ENCODE results near the gene PMEL. TPM values are rescaled to one million over a fixed set of nuclear protein-coding genes. Genes with fewer than 3 reads are reported as not detected.

The PMEL gene
- total and polyA plus RNA-seq, 9 of the 15 experiments (the other 6 are each of a cell fraction or from before 2014, with no cell fraction given) = 0.36 to 2.0 (median 0.98) TPM

DNA sequence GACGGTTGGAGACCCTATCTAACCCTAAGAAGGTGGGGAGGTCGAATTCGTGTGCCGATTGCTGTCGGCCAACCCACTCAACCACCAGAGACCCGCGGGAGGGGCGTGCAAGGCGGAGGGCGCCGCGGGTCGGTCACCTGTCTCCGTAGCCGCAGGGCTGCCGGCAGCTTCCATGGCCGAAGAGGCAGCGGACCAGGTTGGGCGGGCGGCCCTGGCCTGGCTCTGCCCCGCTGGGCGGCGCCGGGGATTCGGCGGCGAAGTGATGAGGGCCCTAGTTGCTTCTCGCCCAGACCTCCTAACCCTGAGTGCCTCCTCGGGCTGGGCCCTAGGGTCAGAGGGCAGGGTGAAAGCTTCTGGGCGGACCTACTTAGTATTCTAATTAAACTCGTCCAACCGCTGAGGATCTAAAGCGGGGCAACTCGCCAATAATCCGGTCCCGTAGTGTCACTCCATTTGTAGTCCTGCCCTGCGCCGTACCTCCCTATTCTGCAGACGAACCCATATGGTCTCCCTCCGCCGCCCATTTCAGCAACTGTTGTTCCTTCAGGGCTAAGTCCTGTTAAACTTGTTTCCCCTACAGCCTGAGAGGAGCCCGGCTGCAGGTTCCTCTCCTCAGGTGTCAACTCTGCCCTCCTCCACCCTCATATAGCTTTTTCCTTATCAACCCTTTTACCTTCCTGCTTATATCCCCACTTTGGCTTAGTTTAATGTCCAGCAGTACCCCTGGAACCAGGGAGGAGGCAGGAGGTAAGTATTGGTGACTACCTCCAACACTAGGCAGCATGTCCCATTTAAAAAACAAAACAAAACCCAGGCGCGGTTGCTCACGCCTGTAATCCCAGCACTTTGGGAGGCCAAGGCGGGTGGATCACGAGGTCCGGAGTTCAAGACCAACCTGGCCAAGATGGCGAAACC, 38.0 kb downstream of the PMEL start, which contains the start of gene PYM1 (continued):
- TF ChIP-seq, protein P1, sequence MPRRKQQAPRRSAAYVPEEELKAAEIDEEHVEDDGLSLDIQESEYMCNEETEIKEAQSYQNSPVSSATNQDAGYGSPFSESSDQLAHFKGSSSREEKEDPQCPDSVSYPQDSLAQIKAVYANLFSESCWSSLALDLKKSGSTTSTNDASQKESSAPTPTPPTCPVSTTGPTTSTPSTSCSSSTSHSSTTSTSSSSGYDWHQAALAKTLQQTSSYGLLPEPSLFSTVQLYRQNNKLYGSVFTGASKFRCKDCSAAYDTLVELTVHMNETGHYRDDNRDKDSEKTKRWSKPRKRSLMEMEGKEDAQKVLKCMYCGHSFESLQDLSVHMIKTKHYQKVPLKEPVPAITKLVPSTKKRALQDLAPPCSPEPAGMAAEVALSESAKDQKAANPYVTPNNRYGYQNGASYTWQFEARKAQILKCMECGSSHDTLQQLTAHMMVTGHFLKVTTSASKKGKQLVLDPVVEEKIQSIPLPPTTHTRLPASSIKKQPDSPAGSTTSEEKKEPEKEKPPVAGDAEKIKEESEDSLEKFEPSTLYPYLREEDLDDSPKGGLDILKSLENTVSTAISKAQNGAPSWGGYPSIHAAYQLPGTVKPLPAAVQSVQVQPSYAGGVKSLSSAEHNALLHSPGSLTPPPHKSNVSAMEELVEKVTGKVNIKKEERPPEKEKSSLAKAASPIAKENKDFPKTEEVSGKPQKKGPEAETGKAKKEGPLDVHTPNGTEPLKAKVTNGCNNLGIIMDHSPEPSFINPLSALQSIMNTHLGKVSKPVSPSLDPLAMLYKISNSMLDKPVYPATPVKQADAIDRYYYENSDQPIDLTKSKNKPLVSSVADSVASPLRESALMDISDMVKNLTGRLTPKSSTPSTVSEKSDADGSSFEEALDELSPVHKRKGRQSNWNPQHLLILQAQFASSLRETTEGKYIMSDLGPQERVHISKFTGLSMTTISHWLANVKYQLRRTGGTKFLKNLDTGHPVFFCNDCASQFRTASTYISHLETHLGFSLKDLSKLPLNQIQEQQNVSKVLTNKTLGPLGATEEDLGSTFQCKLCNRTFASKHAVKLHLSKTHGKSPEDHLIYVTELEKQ (CRISPR knock-in tag; IDR thresholded peaks at IDR 0.05) = no peak
- TF ChIP-seq, protein P2, sequence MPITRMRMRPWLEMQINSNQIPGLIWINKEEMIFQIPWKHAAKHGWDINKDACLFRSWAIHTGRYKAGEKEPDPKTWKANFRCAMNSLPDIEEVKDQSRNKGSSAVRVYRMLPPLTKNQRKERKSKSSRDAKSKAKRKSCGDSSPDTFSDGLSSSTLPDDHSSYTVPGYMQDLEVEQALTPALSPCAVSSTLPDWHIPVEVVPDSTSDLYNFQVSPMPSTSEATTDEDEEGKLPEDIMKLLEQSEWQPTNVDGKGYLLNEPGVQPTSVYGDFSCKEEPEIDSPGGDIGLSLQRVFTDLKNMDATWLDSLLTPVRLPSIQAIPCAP (CRISPR knock-in tag; IDR thresholded peaks at IDR 0.05; ENCODE audit: borderline replicate concordance) = no peak
- no peak for TF ChIP-seq RBM39 (optimal IDR thresholded peaks at IDR 0.05; ENCODE audit: low read depth, low read length)
- no peak for TF ChIP-seq ZNF124 (CRISPR knock-in tag; IDR thresholded peaks at IDR 0.05)
- TF ChIP-seq HSF4 (CRISPR knock-in tag; IDR thresholded peaks at IDR 0.05; ENCODE audit: borderline replicate concordance) = no peak
- TF ChIP-seq ZNF140 (CRISPR knock-in tag; IDR thresholded peaks at IDR 0.05) = no peak
- TF ChIP-seq, protein P3, sequence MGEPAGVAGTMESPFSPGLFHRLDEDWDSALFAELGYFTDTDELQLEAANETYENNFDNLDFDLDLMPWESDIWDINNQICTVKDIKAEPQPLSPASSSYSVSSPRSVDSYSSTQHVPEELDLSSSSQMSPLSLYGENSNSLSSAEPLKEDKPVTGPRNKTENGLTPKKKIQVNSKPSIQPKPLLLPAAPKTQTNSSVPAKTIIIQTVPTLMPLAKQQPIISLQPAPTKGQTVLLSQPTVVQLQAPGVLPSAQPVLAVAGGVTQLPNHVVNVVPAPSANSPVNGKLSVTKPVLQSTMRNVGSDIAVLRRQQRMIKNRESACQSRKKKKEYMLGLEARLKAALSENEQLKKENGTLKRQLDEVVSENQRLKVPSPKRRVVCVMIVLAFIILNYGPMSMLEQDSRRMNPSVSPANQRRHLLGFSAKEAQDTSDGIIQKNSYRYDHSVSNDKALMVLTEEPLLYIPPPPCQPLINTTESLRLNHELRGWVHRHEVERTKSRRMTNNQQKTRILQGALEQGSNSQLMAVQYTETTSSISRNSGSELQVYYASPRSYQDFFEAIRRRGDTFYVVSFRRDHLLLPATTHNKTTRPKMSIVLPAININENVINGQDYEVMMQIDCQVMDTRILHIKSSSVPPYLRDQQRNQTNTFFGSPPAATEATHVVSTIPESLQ (CRISPR knock-in tag; IDR thresholded peaks at IDR 0.05) = peak; percentile 38; the same call in 1 of the 2 replicates
- TF ChIP-seq PPARD (CRISPR knock-in tag; IDR thresholded peaks at IDR 0.05) = no peak
- TF ChIP-seq HMGN3 (IDR thresholded peaks at IDR 0.05; ENCODE audit: borderline replicate concordance, extremely low read depth, insufficient read length, low read depth, low read length) = peak; percentile 58
- TF ChIP-seq POLR3A (IDR thresholded peaks at IDR 0.05; ENCODE audit: borderline replicate concordance, extremely low read depth, insufficient read depth, insufficient read length) = no peak
- TF ChIP-seq, protein P4, sequence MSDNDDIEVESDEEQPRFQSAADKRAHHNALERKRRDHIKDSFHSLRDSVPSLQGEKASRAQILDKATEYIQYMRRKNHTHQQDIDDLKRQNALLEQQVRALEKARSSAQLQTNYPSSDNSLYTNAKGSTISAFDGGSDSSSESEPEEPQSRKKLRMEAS (CRISPR knock-in tag; IDR thresholded peaks at IDR 0.05) = no peak; the same call in 1 of the 2 replicates
- TF ChIP-seq NR2F6 (CRISPR knock-in tag; IDR thresholded peaks at IDR 0.05) = no peak
- TF ChIP-seq, protein P5, sequence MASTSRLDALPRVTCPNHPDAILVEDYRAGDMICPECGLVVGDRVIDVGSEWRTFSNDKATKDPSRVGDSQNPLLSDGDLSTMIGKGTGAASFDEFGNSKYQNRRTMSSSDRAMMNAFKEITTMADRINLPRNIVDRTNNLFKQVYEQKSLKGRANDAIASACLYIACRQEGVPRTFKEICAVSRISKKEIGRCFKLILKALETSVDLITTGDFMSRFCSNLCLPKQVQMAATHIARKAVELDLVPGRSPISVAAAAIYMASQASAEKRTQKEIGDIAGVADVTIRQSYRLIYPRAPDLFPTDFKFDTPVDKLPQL (IDR thresholded peaks at IDR 0.05; ENCODE audit: extremely low read depth, insufficient read length) = peak; percentile 42
- TF ChIP-seq, protein P6, sequence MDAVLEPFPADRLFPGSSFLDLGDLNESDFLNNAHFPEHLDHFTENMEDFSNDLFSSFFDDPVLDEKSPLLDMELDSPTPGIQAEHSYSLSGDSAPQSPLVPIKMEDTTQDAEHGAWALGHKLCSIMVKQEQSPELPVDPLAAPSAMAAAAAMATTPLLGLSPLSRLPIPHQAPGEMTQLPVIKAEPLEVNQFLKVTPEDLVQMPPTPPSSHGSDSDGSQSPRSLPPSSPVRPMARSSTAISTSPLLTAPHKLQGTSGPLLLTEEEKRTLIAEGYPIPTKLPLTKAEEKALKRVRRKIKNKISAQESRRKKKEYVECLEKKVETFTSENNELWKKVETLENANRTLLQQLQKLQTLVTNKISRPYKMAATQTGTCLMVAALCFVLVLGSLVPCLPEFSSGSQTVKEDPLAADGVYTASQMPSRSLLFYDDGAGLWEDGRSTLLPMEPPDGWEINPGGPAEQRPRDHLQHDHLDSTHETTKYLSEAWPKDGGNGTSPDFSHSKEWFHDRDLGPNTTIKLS (IDR thresholded peaks at IDR 0.05; ENCODE audit: borderline replicate concordance, low read depth) = no peak
- no peak for TF ChIP-seq ZNF224 (CRISPR knock-in tag; IDR thresholded peaks at IDR 0.05)
- no peak for TF ChIP-seq ZNF384 (IDR thresholded peaks at IDR 0.05; ENCODE audit: low read depth, low read length)
- no peak for TF ChIP-seq MED1 (CRISPR knock-in tag; IDR thresholded peaks at IDR 0.05; ENCODE audit: borderline replicate concordance)
